GM23248 (cell line): ENCODE measurements around the gene TRIM6. TPM values are rescaled to one million over a fixed set of nuclear protein-coding genes. Genes with fewer than 3 reads are reported as not detected.
"Not testable (repeated sequence)": the region's sequence is repeated elsewhere in the genome, so short reads cannot be mapped to it uniquely, and the experiment has no call there.

Experiments used
- DNase-seq: peaks from one replicate; pipeline ENCODE4 v3.0.0-alpha.2; 2015
- H2AFZ ChIP-seq: fragments of 200-600 bp; sonication (generic); 2 replicates; pipeline ENCODE4 v1.6.1; 2016; ENCODE audit warnings: antibody characterized with exemption
- H3F3A ChIP-seq: fragments of 200-600 bp; sonication (generic); 2 replicates; pipeline ENCODE4 v1.6.1; 2016; ENCODE audit warnings: mild to moderate bottlenecking, antibody characterized with exemption, mixed run types; ENCODE audit not compliant: insufficient read depth
- H3K27ac ChIP-seq: fragments of 200-600 bp; sonication (generic); 2 replicates; pipeline ENCODE4 v1.5.1; 2016; ENCODE audit warnings: mild to moderate bottlenecking
- H3K27me3 ChIP-seq: fragments of 200-600 bp; sonication (generic); replicated peaks from 2 replicates; pipeline ENCODE4 v1.6.1; 2016; ENCODE audit warnings: mild to moderate bottlenecking; ENCODE audit not compliant: insufficient read depth
- H3K36me3 ChIP-seq: fragments of 200-600 bp; sonication (generic); 2 replicates; pipeline ENCODE4 v1.6.1; 2016; ENCODE audit warnings: low read depth, mild to moderate bottlenecking
- H3K4me1 ChIP-seq: fragments of 200-600 bp; sonication (generic); 2 replicates; pipeline ENCODE4 v1.6.1; 2016; ENCODE audit warnings: mild to moderate bottlenecking; ENCODE audit not compliant: insufficient read depth
- H3K4me2 ChIP-seq: fragments of 200-600 bp; sonication (generic); one replicate; pipeline ENCODE4 v1.6.1; 2016; ENCODE audit warnings: mild to moderate bottlenecking; ENCODE audit not compliant: unreplicated experiment
- H3K4me3 ChIP-seq: fragments of 200-600 bp; sonication (generic); 2 replicates; pipeline ENCODE4 v1.5.1; 2016; ENCODE audit warnings: mild to moderate bottlenecking
- H3K79me2 ChIP-seq: fragments of 200-600 bp; sonication (generic); 2 replicates; pipeline ENCODE4 v1.6.1; 2016; ENCODE audit warnings: mild to moderate bottlenecking; ENCODE audit not compliant: insufficient read depth
- H3K9ac ChIP-seq: fragments of 200-600 bp; sonication (generic); 2 replicates; pipeline ENCODE4 v1.6.1; 2016; ENCODE audit warnings: mild to moderate bottlenecking
- H3K9me2 ChIP-seq: fragments of 200-600 bp; sonication (generic); 2 replicates; pipeline ENCODE4 v1.6.1; 2016; ENCODE audit warnings: mixed run types, mild to moderate bottlenecking, moderate library complexity; ENCODE audit not compliant: insufficient read depth
- H3K9me3 ChIP-seq: fragments of 200-600 bp; sonication (generic); one replicate; pipeline ENCODE4 v1.6.1; 2017; ENCODE audit warnings: low read depth
- H4K20me1 ChIP-seq: fragments of 200-600 bp; sonication (generic); 2 replicates; pipeline ENCODE4 v1.6.0; 2016; ENCODE audit not compliant: insufficient read depth
- EZH2 ChIP-seq: fragments of 200-600 bp; sonication (generic); IDR thresholded peaks from 2 replicates; pipeline ENCODE4 v1.6.1; 2018; ENCODE audit warnings: antibody characterized with exemption, mild to moderate bottlenecking; ENCODE audit not compliant: insufficient read depth, poor library complexity, severe bottlenecking
- EZH2phosphoT487 ChIP-seq: fragments of 200-600 bp; sonication (generic); IDR thresholded peaks from 2 replicates; pipeline ENCODE4 v1.6.1; 2018; ENCODE audit warnings: antibody characterized with exemption, moderate library complexity, mild to moderate bottlenecking, low read depth; ENCODE audit not compliant: insufficient read depth
- WGBS, 2 experiments: methylation state at CpG; one replicate each; pipeline ENCODE4 v1.1.6; 2015 to 2017; ENCODE audit warnings: low lambda C conversion rate in 2 of 2, low coverage in 1 of 2; ENCODE audit errors: missing lambda C conversion rate in 2 of 2; 5-methylcytosine and 5-hydroxymethylcytosine counted together
- in situ Hi-C: fragments of 300-500 bp; cut with MboI; formaldehyde crosslinking; loops from 2 replicates; pipeline ENCODE4 v1.15.0; 2020
- polyA plus RNA-seq: library from polyadenylated mRNA; unstranded; fragments of >200 nt; fragmentation: Nextera tagmentation; extraction: Ambion mirVana; gene quantifications from 2 replicates; pipeline ENCODE4 v1.2.1, GENCODE V29; 2016
- total RNA-seq: library from RNA; depleted of rRNA; stranded (reverse); fragments of >200 nt; shearing (Covaris generic); gene quantifications from 2 replicates; pipeline ENCODE4 v1.2.3, GENCODE V29; 2014

The TRIM6 gene
- total and polyA plus RNA-seq, 2 experiments from 2014 or later, result 1.9 to 3.6 TPM

- no peaks in the 10 kb centered on the region for H3K27me3 ChIP-seq
- H3K9me3 ChIP-seq, result no peaks in the 10 kb centered on the region
- H3F3A ChIP-seq, result 0 out of 2 replicates have a peak, but pooled peaks cover under 1% of the 10 kb centered on the region
- no peak for TF ChIP-seq EZH2
- no peak for TF ChIP-seq EZH2phosphoT487
- H3K4me1 ChIP-seq, result peaks cover 9% of the 10 kb centered on the region
- H3K79me2 ChIP-seq, result no peaks in the 10 kb centered on the region
- WGBS, 2 experiments, result 40 to 46% methylated on average over 9 of the region's 9 CpGs
- H3K9me2 ChIP-seq, result no peaks in the 10 kb centered on the region
- in situ Hi-C loops, result no loop called here
- peak overlapping the region; percentile 64 for H2AFZ ChIP-seq
- H3K36me3 ChIP-seq, result no peaks in the 10 kb centered on the region
- peak; percentile 94 for DNase-seq
- no peak overlapping the region for H3K4me3 ChIP-seq
- H3K9ac ChIP-seq, result peak overlapping the region; percentile 41
- H4K20me1 ChIP-seq, result no peaks in the 10 kb centered on the region
- peak overlapping the region; percentile 45; the same call in 1 of the 2 replicates for H3K27ac ChIP-seq
- no peak overlapping the region for H3K4me2 ChIP-seq
Measured at GRCh38 chr11:5600374-5600851, 4.0 kb downstream of the TRIM6 start.

GRCh38 chr11:5602791-5603190 is 6.4 kb downstream of the TRIM6 start:
- in situ Hi-C loops, H3K79me2 ChIP-seq, H3K4me3 ChIP-seq, H3K4me2 ChIP-seq, H3K9me3 ChIP-seq, H3K9ac ChIP-seq, H2AFZ ChIP-seq, H4K20me1 ChIP-seq, H3K9me2 ChIP-seq, H3K4me1 ChIP-seq, H3K27me3 ChIP-seq, H3K36me3 ChIP-seq, H3F3A ChIP-seq, H3K27ac ChIP-seq: not testable (repeated sequence)
- peak; percentile 65 for DNase-seq
- 80 to 88% methylated on average over 4 of the region's 4 CpGs for WGBS, 2 experiments

GRCh38 chr11:5603326-5603725 is 6.9 kb downstream of the TRIM6 start:
- Histone ChIP-seq H4K20me1 (no peaks in the 10 kb centered on the region), H3K4me3 (no peak overlapping the region), H3K9ac (no peak overlapping the region), H3K9me2 (no peaks in the 10 kb centered on the region), H3F3A (peaks cover 9% of the 10 kb centered on the region; the same call in 1 of the 2 replicates), H3K27me3 (no peaks in the 10 kb centered on the region), H2AFZ (no peak overlapping the region), H3K27ac (no peak overlapping the region), H3K9me3 (no peaks in the 10 kb centered on the region), H3K4me1 (peaks cover 9% of the 10 kb centered on the region), H3K4me2 (no peak overlapping the region), H3K79me2 (no peaks in the 10 kb centered on the region), H3K36me3 (no peaks in the 10 kb centered on the region)
- TF ChIP-seq EZH2phosphoT487, result no peak
- no peak for TF ChIP-seq EZH2
- WGBS, 2 experiments, result 94 to 96% methylated on average over 8 of the region's 8 CpGs
- in situ Hi-C loops, result no loop called here
- DNase-seq, result no peak

GRCh38 chr11:5604896-5605295 is 8.5 kb downstream of the TRIM6 start:
- H3K4me3 ChIP-seq, result no peak overlapping the region
- H3K27ac ChIP-seq, result no peak overlapping the region
- in situ Hi-C loops, result no loop called here
- no peaks in the 10 kb centered on the region for H3K9me3 ChIP-seq
- no peak overlapping the region for H3K9ac ChIP-seq
- peaks cover 9% of the 10 kb centered on the region; the same call in 1 of the 2 replicates for H3F3A ChIP-seq
- H3K36me3 ChIP-seq, result no peaks in the 10 kb centered on the region
- TF ChIP-seq EZH2phosphoT487 (no peak), EZH2 (no peak)
- H4K20me1 ChIP-seq, result no peaks in the 10 kb centered on the region
- H3K27me3 ChIP-seq, result no peaks in the 10 kb centered on the region
- 70 to 82% methylated on average over 4 of the region's 4 CpGs for WGBS, 2 experiments
- no peaks in the 10 kb centered on the region for H3K79me2 ChIP-seq
- DNase-seq, result no peak
- no peak overlapping the region for H2AFZ ChIP-seq
- no peaks in the 10 kb centered on the region for H3K9me2 ChIP-seq
- peaks cover 9% of the 10 kb centered on the region for H3K4me1 ChIP-seq
- no peak overlapping the region for H3K4me2 ChIP-seq

GRCh38 chr11:5605849-5606248 is 9.4 kb downstream of the TRIM6 start:
- TF ChIP-seq EZH2phosphoT487 (no peak), EZH2 (no peak)
- in situ Hi-C loops, result no loop called here
- H3K4me2 ChIP-seq, result peak overlapping the region; percentile 21
- H3K9ac ChIP-seq, result peak overlapping the region; percentile 40
- H3K4me1 ChIP-seq, result peaks cover 6% of the 10 kb centered on the region
- no peaks in the 10 kb centered on the region for H4K20me1 ChIP-seq
- H3K4me3 ChIP-seq, result no peak overlapping the region
- peaks cover 9% of the 10 kb centered on the region; the same call in 1 of the 2 replicates for H3F3A ChIP-seq
- no peaks in the 10 kb centered on the region for H3K79me2 ChIP-seq
- H3K9me2 ChIP-seq, result no peaks in the 10 kb centered on the region
- peak; percentile 95 for DNase-seq
- no peaks in the 10 kb centered on the region for H3K27me3 ChIP-seq
- H3K9me3 ChIP-seq, result no peaks in the 10 kb centered on the region
- 54 to 56% methylated on average over 5 of the region's 5 CpGs for WGBS, 2 experiments
- H2AFZ ChIP-seq, result no peak overlapping the region
- peak overlapping the region; percentile 37 for H3K27ac ChIP-seq
- H3K36me3 ChIP-seq, result no peaks in the 10 kb centered on the region
